ENCODE results near the gene IFNAR1.

Gene IFNAR1
- total RNA-seq, result 61.4 to 112 (median 68.5) reads per million in 3 experiments

- peak; percentile 97 for DNase-seq
These were observed at the start of gene IFNAR1 for GRCh38 chr21:33324291-33325221. Gene IFNAR1, plus strand, starts transcription at chr21:33324970. Its CDS starts 86 bp downstream, at chr21:33325056.

DNA sequence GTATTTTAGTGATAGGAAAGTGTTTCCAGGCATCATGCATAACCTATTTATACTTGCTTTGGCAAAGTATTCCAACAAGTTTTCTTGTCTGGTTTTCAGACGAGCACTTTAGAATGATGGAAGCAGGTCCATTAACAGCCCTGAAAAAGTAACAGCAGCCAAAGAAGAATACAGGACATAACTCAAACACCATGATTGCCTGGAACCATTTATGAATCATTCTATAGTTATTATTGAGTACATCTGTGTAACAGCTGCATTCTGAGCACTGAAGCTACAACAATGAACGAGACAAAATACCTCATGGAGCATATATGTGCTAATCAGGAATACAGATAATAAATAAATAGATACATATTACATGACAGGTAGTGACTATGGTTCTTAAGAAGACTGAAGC, 46.0 kb upstream of the IFNAR1 start:
- no peak for DNase-seq

DNA sequence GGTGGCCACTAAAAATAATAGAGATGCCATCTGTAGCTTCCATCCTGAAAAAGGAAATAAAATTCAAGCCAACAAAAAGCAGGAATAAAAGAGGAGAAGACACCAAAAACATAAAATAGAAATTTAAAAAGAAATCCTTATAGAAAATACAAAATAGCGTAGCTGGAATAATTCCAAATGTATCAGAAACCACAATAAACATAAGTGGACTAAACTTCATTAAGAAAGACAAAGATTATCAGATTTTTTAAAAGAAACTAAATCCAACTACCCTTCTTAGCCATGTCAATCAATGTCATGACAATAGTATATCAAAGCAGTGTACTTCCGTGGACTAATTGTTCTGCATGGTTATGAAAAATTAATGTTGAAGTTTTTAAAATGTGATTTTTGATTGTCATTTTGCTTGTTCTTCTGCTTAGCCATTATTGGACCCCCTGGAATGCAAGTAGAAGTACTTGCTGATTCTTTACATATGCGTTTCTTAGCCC, 45.4 kb upstream of the IFNAR1 start:
- no peak for DNase-seq

DNA sequence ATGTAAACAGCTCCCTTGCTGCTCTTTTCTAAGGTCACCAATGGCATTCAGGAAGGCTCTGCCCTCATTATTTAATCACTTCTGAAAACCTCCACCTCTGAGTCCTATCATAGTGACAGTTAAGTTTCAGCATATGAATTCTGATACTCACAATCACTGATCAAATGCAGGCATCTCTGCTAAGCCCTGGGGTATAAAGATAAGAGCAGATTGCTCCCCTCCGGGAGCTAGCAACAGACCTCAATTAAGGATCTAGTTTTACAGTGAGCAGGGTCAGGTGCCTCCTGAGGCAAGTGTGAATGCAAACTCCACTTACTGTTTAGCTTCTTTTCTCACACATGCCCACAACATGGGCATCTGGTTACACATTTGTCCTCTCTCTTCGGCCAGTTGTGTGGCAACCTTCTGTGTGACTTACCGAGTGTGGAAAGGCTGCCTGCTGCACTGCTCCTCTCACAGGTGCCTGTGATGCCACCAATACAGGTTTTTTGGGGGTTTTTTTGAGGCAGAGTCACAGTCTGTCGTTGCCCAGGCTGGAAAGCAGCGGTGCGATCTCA, 43.6 kb upstream of the IFNAR1 start:
- DNase-seq, result no peak

- no peak for DNase-seq
These were observed 41.6 kb upstream of the IFNAR1 start for GRCh38 chr21:33283203-33283602.

DNA sequence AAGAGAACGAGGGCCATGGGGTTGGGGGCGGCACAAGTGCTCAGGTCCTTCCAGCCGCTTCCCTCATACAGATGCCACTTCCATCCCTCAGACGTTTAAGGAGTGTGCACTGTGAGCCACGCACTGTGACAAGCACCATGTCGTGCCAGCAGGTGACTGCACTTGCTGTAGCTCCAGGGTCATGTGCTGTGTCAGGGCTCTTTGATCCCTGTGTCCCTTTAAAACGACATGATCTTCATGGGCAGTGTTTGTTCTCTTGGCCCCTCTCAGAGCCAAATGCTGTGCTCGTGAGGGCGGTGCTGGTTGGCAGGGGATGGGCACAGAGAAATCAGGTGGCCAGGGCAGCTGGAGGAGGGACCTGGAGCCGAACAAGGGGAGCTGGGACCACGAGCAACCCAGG, 38.7 kb upstream of the IFNAR1 start:
- no peak for DNase-seq

DNA sequence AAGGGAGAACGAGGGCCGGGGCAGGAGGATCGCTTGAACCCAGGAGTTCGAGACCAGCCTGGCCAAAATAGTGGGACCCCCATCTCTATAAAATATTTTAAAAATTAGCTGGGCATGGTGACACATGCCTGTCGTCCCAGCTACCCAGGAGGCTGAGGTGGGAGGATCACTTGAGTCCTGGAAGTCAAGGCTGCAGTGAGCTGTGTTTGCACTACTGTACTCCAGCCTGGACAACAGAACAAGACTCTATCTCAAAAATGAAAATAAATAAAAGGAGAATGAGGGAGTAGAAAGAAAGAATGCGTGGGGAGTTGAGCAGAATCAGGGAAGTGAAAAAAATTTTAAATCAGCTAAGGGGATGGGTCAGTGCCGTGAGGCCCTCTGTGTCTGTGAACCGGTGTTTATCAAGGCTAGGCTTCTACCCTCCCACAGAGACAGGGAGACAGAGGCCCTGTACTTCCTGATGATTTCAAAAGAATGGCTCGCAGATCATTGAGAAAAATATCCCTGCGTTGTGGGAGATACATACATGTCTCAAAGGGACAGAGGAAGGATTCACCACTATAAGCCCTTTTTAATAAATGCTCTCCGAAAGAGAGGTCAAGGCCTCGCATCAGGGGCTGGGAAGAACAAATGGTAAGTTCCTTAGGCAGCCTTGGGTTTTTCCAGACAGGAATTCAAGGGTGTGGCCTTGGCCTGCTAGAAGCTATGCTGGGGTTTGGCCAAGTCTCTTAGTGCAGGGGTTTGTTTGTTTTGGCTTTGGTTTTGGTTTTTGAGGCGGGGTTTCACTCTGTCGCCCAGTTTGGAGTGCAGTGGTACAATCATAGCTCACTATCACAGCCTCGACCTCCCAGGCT, 37.9 kb upstream of the IFNAR1 start:
- DNase-seq, result no peak

DNA sequence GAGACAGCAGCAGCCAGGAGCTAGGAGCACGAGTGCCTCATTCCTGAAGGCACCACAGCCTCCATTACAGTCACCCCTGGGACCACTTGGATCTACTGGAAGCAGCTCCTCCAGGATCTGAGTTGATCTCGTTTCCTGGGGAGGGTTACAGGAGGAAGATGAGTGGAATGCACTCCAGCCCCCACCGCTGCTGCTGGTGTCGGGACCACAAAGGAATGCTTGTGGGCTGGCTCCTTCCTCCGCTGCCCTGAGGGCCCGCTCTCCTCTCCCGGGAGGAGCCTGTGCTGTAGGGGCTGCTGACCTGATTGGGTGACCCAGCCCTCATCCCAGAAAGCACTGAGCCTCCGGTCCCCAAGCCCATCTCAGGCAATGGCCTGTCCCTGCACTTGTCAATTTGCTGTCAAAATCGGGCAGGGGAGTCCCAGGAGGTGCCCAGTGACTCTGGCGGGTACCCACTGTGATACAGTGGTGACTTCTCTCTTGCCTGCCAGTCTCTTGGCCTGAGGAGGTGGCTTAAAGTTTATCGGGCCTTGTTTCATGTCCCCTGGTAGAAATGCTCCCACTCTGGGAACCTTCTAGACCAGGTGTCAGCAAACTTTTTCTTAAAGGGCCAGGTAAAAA, 35.5 kb upstream of the IFNAR1 start:
- DNase-seq, result no peak

DNA sequence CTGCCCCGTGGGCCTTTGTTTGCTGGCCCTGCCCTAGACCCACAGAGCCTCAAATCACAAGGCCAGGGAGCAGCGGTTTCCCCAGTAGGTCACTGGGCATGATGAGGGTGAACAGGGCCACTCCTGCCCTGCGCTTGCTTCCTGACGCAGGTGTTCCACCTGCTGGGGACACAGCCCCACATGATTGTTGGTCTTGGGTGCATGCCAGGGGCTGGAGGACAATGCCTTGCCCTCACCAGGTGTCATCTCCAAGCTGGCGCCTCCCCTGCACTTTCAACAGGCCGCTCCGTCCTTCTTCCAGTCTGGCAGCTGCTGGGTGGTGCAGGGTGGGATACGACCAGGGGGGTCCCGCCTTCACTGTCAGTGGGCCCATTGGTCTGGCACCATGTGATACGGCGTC, 34.3 kb upstream of the IFNAR1 start:
- no peak for DNase-seq

- DNase-seq, result no peak
These were observed 33.1 kb upstream of the IFNAR1 start for GRCh38 chr21:33291686-33292085.

GRCh38 chr21:33292724-33293123, 32.0 kb upstream of the IFNAR1 start:
- no peak for DNase-seq

- no peak for DNase-seq
These were observed 31.6 kb upstream of the IFNAR1 start for GRCh38 chr21:33293136-33293535.

- DNase-seq, result no peak
These were observed 31.0 kb upstream of the IFNAR1 start for GRCh38 chr21:33293811-33294216.

- no peak for DNase-seq
These were observed 28.6 kb upstream of the IFNAR1 start for GRCh38 chr21:33296156-33296555.

GRCh38 chr21:33299181-33299752, 25.5 kb upstream of the IFNAR1 start:
- peak; percentile 46 for DNase-seq

GRCh38 chr21:33300701-33301631, 23.8 kb upstream of the IFNAR1 start:
- DNase-seq, result no peak

GRCh38 chr21:33301632-33302002, 23.2 kb upstream of the IFNAR1 start:
- no peak for DNase-seq

GRCh38 chr21:33302055-33302454, 22.7 kb upstream of the IFNAR1 start:
- DNase-seq, result no peak

DNA sequence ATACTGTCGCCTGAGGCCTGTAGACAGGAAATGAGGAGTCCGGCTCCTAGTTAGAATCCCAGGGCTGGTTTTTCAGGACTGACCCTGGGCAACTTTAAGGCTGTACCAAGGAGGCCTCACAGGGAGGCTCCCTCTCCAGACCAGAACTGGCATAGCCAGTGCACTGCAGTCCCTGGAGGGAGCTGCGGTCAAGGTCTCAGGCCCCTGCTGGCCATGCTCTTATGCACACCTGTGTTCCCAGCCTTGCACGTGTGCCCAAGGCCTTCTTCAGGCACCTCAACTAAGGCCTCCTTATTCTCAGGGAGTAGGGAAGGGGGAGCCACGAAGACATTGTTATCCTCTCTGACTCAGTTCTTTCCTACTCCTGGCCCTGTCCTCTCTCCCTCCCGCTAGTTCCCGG, 22.0 kb upstream of the IFNAR1 start:
- no peak for DNase-seq

- no peak for DNase-seq
These were observed 19.5 kb upstream of the IFNAR1 start for GRCh38 chr21:33305344-33305671.

- DNase-seq, result no peak
These were observed 18.8 kb upstream of the IFNAR1 start for GRCh38 chr21:33305938-33306337.

Data from central memory CD4-positive, alpha-beta T cell (primary cell).